HepG2 (cell line): ENCODE data around the gene SAE1. TPM values are rescaled to one million over a fixed set of nuclear protein-coding genes. Genes with fewer than 3 reads are reported as not detected.
A peak's percentile ranks its signal among the peaks of the same experiment; 100 is the strongest.

ENCODE experiments used
- BRD4 ChIP-seq: sonication (generic); formaldehyde crosslinking; IDR thresholded peaks from 2 replicates; pipeline ENCODE4 v1.4.0; 2020; ENCODE audit warnings: missing genetic modification reagents
- CEBPZ ChIP-seq: IDR thresholded peaks from 2 replicates; pipeline ENCODE4 v1.6.1; 2012; ENCODE audit warnings: low read length, improper control_type of control experiment
- CREM ChIP-seq, 2 experiments: sonication (generic) in 1 of 2; formaldehyde crosslinking in 1 of 2; IDR thresholded peaks; 2 replicates each; pipeline versions ENCODE4 v1.4.0 to v1.6.1; 2016 to 2020; ENCODE audit warnings: antibody characterized with exemption in 1 of 2, mild to moderate bottlenecking in 1 of 2, missing genetic modification reagents in 1 of 2
- ETV5 ChIP-seq: IDR thresholded peaks from 2 replicates; pipeline ENCODE4 v1.6.1; 2018; ENCODE audit warnings: missing biosample characterization, missing genetic modification reagents, inconsistent platforms, borderline replicate concordance
- FOXA1 ChIP-seq, 2 experiments: fragments of 450-650 bp in 1 of 2; sonication (generic) in 1 of 2; formaldehyde crosslinking in 1 of 2; IDR thresholded peaks; 2 replicates each; pipeline versions ENCODE4 v1.4.0 to v1.6.1; 2016 to 2020; ENCODE audit warnings: missing genetic modification reagents in 1 of 2
- FOXA3 ChIP-seq: IDR thresholded peaks from 2 replicates; pipeline ENCODE4 v1.6.1; 2016; ENCODE audit warnings: missing genetic modification reagents, missing compliant biosample characterization
- HIVEP1 ChIP-seq: sonication (generic); formaldehyde crosslinking; IDR thresholded peaks from 2 replicates; pipeline ENCODE4 v1.4.0; 2020; ENCODE audit warnings: mild to moderate bottlenecking, missing genetic modification reagents
- IKZF4 ChIP-seq: sonication (generic); formaldehyde crosslinking; IDR thresholded peaks from 2 replicates; pipeline ENCODE4 v1.5.1; 2020; ENCODE audit warnings: borderline replicate concordance, mild to moderate bottlenecking, low read depth, missing genetic modification reagents; ENCODE audit errors: not compliant biosample characterization
- JUNB ChIP-seq: sonication (generic); formaldehyde crosslinking; IDR thresholded peaks from 2 replicates; pipeline ENCODE4 v1.8.0; 2022; ENCODE audit warnings: missing genetic modification reagents, mild to moderate bottlenecking, borderline replicate concordance
- MAFG ChIP-seq: sonication (generic); formaldehyde crosslinking; IDR thresholded peaks from 2 replicates; pipeline ENCODE4 v1.5.1; 2020; ENCODE audit warnings: mild to moderate bottlenecking, missing genetic modification reagents
- MEIS1 ChIP-seq: sonication (generic); formaldehyde crosslinking; IDR thresholded peaks from 2 replicates; pipeline ENCODE4 v1.9.0; 2021; ENCODE audit warnings: mild to moderate bottlenecking, missing genetic modification reagents, moderate library complexity, borderline replicate concordance
- MYNN ChIP-seq: sonication (generic); formaldehyde crosslinking; IDR thresholded peaks from 2 replicates; pipeline ENCODE4 v1.4.0; 2020; ENCODE audit warnings: mild to moderate bottlenecking, low read depth, missing genetic modification reagents
- SALL2 ChIP-seq: sonication (generic); formaldehyde crosslinking; IDR thresholded peaks from 2 replicates; pipeline ENCODE4 v1.8.1; 2023; ENCODE audit warnings: mild to moderate bottlenecking, missing genetic modification reagents, inconsistent platforms
- ZBTB8A ChIP-seq: sonication (generic); formaldehyde crosslinking; IDR thresholded peaks from 2 replicates; pipeline ENCODE4 v1.4.0; 2020; ENCODE audit warnings: mild to moderate bottlenecking, low read depth, missing genetic modification reagents, borderline replicate concordance
- ZKSCAN5 ChIP-seq: sonication (generic); formaldehyde crosslinking; IDR thresholded peaks from 2 replicates; pipeline ENCODE4 v1.5.1; 2020; ENCODE audit warnings: mild to moderate bottlenecking, missing genetic modification reagents
- ZMYM4 ChIP-seq: sonication (generic); formaldehyde crosslinking; IDR thresholded peaks from 2 replicates; pipeline ENCODE4 v1.8.1; 2023; ENCODE audit warnings: mild to moderate bottlenecking, missing genetic modification reagents
- ZNF205 ChIP-seq: IDR thresholded peaks from 2 replicates; pipeline ENCODE4 v1.6.1; 2018; ENCODE audit warnings: missing biosample characterization, missing genetic modification reagents
- ZNF230 ChIP-seq: sonication (generic); formaldehyde crosslinking; IDR thresholded peaks from 2 replicates; pipeline ENCODE4 v1.4.0; 2020; ENCODE audit warnings: mild to moderate bottlenecking, missing genetic modification reagents
- ZNF337 ChIP-seq: sonication (generic); formaldehyde crosslinking; IDR thresholded peaks from 2 replicates; pipeline ENCODE4 v1.5.1; 2020; ENCODE audit warnings: missing genetic modification reagents, low read depth, mild to moderate bottlenecking, borderline replicate concordance
- ZNF354B ChIP-seq: sonication (generic); formaldehyde crosslinking; IDR thresholded peaks from 2 replicates; pipeline ENCODE4 v1.8.0; 2022; ENCODE audit warnings: mild to moderate bottlenecking, missing genetic modification reagents
- ZSCAN31 ChIP-seq: sonication (generic); formaldehyde crosslinking; IDR thresholded peaks from 2 replicates; pipeline ENCODE4 v1.5.0; 2020; ENCODE audit warnings: low read depth, mild to moderate bottlenecking, missing genetic modification reagents
- polyA plus RNA-seq, 8 experiments: library from polyadenylated mRNA; depleted of rRNA in 3 of 8; stranded (reverse) in 7 of 8; unstranded in 1 of 8; fragments of >200 nt; fragmentation: Illumina TruSeq in 4 of 8; extraction: Trizol in 4 of 8; gene quantifications; 2 replicates each; pipeline versions ENCODE4 v1.2.1 to v1.2.3, GENCODE V29; 2011 to 2016; ENCODE audit warnings: low read depth in 4 of 8, missing spikeins in 1 of 8, mixed read lengths in 1 of 8; ENCODE audit not compliant: insufficient read depth in 1 of 8
- total RNA-seq, 5 experiments: library from RNA; depleted of rRNA; stranded (reverse); fragments of >200 nt; fragmentation: Illumina TruSeq; extraction: Trizol; gene quantifications; 2 replicates each; pipeline ENCODE4 v1.2.3, GENCODE V29; 2016; ENCODE audit warnings: low read depth in 1 of 5
- TF ChIP-seq, protein P1 (sequence below): sonication (generic); formaldehyde crosslinking; IDR thresholded peaks from 2 replicates; pipeline ENCODE4 v1.5.1; 2020; ENCODE audit warnings: missing genetic modification reagents, mild to moderate bottlenecking, borderline replicate concordance
- TF ChIP-seq, protein P2 (sequence below): sonication (generic); formaldehyde crosslinking; IDR thresholded peaks from 2 replicates; pipeline ENCODE4 v1.5.0; 2020; ENCODE audit warnings: missing genetic modification reagents

The SAE1 gene
- total and polyA plus RNA-seq, 2 of the 13 experiments (the other 11 are each of a cell fraction or from before 2014, with no cell fraction given): 87.6 to 197 TPM

DNA sequence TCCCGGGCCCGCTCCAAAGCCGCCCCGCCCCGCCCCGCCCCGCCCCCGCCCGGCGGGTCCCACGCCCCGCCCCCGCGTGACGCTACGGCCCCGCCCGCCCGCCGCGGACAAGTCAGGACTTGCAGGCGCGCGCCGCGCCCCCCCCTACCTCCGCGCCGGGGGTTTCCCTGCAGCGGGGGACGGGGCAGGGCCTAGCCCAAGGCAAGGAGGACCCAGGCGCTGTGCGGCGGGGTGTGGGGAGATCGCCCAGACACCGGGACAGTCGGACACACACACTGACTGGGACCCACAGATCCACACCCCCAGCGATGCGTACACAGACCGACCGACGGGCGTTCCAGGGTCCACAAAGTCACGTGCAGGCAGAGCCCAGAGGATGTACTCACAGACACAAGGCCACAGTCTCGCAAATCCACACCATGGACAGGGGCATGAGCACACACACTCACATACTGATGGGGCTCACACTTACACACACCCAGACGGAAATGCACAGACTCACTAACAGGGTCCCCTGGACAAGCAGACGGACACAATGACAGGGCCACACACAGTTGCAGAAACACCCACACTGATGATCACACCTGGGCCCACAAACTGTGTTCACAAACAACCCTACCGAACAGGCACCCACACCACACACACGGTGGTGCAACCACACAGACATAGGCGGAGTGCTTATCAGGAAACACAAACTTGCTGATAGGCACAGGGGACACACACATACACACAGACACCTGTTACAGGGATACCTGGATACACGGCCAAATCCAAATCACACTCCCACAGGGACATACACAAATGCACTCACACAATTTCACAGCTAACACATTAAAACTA is 100.8 kb downstream of the SAE1 start (continued):
- TF ChIP-seq, protein P1, sequence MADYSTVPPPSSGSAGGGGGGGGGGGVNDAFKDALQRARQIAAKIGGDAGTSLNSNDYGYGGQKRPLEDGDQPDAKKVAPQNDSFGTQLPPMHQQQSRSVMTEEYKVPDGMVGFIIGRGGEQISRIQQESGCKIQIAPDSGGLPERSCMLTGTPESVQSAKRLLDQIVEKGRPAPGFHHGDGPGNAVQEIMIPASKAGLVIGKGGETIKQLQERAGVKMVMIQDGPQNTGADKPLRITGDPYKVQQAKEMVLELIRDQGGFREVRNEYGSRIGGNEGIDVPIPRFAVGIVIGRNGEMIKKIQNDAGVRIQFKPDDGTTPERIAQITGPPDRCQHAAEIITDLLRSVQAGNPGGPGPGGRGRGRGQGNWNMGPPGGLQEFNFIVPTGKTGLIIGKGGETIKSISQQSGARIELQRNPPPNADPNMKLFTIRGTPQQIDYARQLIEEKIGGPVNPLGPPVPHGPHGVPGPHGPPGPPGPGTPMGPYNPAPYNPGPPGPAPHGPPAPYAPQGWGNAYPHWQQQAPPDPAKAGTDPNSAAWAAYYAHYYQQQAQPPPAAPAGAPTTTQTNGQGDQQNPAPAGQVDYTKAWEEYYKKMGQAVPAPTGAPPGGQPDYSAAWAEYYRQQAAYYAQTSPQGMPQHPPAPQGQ (CRISPR knock-in tag): no peak
- no peak for TF ChIP-seq MYNN (CRISPR knock-in tag)
- TF ChIP-seq CREM (IDR thresholded peaks at IDR 0.05): no peak
- no peak for TF ChIP-seq CREM (CRISPR knock-in tag; IDR thresholded peaks at IDR 0.05)
- no peak for TF ChIP-seq CEBPZ
- TF ChIP-seq, protein P2, sequence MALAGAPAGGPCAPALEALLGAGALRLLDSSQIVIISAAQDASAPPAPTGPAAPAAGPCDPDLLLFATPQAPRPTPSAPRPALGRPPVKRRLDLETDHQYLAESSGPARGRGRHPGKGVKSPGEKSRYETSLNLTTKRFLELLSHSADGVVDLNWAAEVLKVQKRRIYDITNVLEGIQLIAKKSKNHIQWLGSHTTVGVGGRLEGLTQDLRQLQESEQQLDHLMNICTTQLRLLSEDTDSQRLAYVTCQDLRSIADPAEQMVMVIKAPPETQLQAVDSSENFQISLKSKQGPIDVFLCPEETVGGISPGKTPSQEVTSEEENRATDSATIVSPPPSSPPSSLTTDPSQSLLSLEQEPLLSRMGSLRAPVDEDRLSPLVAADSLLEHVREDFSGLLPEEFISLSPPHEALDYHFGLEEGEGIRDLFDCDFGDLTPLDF (CRISPR knock-in tag): no peak
- no peak for TF ChIP-seq ZNF230 (CRISPR knock-in tag)
- peak; percentile 47 for TF ChIP-seq FOXA3 (CRISPR knock-in tag)
- no peak for TF ChIP-seq FOXA1 (IDR thresholded peaks at IDR 0.05)
- TF ChIP-seq FOXA1 (CRISPR knock-in tag; IDR thresholded peaks at IDR 0.05): peak; percentile 60; the same call in 1 of the 2 replicates
- TF ChIP-seq ETV5 (CRISPR knock-in tag): peak; percentile 13; the same call in 1 of the 2 replicates
- TF ChIP-seq MEIS1 (CRISPR knock-in tag): 0 out of 2 replicates have a peak, but pooled peaks have one; percentile 60
- no peak for TF ChIP-seq ZNF337 (CRISPR knock-in tag)
- no peak for TF ChIP-seq ZNF354B (CRISPR knock-in tag)
- no peak for TF ChIP-seq ZNF205 (CRISPR knock-in tag)
- TF ChIP-seq ZBTB8A (CRISPR knock-in tag): no peak
- TF ChIP-seq SALL2: no peak
- TF ChIP-seq IKZF4 (CRISPR knock-in tag): peak; percentile 69
- TF ChIP-seq ZMYM4 (CRISPR knock-in tag): peak; percentile 41; the same call in 1 of the 2 replicates
- peak; percentile 86 for TF ChIP-seq BRD4 (CRISPR knock-in tag)
- TF ChIP-seq MAFG (CRISPR knock-in tag): no peak
- TF ChIP-seq HIVEP1: peak; percentile 99
- TF ChIP-seq JUNB (CRISPR knock-in tag): peak; percentile 65
- TF ChIP-seq ZKSCAN5 (CRISPR knock-in tag): no peak
- peak; percentile 31; the same call in 1 of the 2 replicates for TF ChIP-seq ZSCAN31 (CRISPR knock-in tag)
